ENCODE data around the gene GMDS. TPM values are rescaled to one million over a fixed set of nuclear protein-coding genes. Genes with fewer than 3 reads are reported as not detected.

GMDS gene
- total RNA-seq, 2 donors from 2014 or later = 25.4 to 29.5 TPM

DNA sequence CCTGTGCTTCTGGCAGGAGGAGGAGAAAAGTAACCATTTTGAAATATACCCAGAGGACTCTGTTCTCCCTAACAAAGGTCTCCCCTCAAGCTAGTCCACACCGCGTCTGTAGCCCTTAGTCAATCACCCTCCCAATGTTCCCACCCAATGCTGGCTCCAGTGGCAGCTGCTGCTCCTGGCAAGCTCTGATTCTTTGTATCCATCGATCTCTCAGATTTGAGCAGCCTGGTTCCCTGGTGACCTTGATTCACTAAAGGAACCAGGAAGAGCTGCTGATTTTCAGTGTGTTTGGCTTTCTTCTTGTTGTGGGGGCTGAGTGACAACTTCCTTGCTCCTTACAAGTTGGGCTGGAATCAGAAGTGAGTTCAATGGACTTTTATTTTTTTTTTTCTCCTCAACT lies 567.2 kb downstream of the GMDS start:
- no peaks in the 10 kb centered on the region for H3K9me3 ChIP-seq (ENCODE audit: control insufficient read depth, low read length)
- TF ChIP-seq, protein P1, sequence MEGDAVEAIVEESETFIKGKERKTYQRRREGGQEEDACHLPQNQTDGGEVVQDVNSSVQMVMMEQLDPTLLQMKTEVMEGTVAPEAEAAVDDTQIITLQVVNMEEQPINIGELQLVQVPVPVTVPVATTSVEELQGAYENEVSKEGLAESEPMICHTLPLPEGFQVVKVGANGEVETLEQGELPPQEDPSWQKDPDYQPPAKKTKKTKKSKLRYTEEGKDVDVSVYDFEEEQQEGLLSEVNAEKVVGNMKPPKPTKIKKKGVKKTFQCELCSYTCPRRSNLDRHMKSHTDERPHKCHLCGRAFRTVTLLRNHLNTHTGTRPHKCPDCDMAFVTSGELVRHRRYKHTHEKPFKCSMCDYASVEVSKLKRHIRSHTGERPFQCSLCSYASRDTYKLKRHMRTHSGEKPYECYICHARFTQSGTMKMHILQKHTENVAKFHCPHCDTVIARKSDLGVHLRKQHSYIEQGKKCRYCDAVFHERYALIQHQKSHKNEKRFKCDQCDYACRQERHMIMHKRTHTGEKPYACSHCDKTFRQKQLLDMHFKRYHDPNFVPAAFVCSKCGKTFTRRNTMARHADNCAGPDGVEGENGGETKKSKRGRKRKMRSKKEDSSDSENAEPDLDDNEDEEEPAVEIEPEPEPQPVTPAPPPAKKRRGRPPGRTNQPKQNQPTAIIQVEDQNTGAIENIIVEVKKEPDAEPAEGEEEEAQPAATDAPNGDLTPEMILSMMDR (conservative IDR thresholded peaks at IDR 0.05) = no peak
- Mint-ChIP-seq H3K4me3 (no peak overlapping the region), H3K36me3 (ENCODE audit: low read depth) (no peaks in the 10 kb centered on the region), H3K9me3 (no peaks in the 10 kb centered on the region), H3K27me3 (ENCODE audit: insufficient read depth) (peaks cover 2% of the 10 kb centered on the region), H3K27ac (no peak overlapping the region), H3K4me1 (no peaks in the 10 kb centered on the region)
- 37 to 43% methylated on average over 3 of the region's 3 CpGs for WGBS, 2 experiments (ENCODE audit: insufficient coverage in 1 of 2, insufficient read length in 1 of 2)
- H3K36me3 ChIP-seq (ENCODE audit: control insufficient read depth, insufficient read depth, low read length) = no peaks in the 10 kb centered on the region
- no peak overlapping the region for H3K27ac ChIP-seq (ENCODE audit: low read depth, low read length)
- H3K4me1 ChIP-seq (ENCODE audit: control insufficient read depth, insufficient read depth, low read length) = no peaks in the 10 kb centered on the region
- peak; percentile 62 for DNase-seq
- H3K9ac ChIP-seq (ENCODE audit: extremely low read depth, low read length, poor library complexity, severe bottlenecking) = no peak overlapping the region
- no peaks in the 10 kb centered on the region for H3K27me3 ChIP-seq (ENCODE audit: control insufficient read depth, insufficient read depth, low read length, poor library complexity, severe bottlenecking)
- H3K4me3 ChIP-seq (ENCODE audit: low read length) = no peak overlapping the region

DNA sequence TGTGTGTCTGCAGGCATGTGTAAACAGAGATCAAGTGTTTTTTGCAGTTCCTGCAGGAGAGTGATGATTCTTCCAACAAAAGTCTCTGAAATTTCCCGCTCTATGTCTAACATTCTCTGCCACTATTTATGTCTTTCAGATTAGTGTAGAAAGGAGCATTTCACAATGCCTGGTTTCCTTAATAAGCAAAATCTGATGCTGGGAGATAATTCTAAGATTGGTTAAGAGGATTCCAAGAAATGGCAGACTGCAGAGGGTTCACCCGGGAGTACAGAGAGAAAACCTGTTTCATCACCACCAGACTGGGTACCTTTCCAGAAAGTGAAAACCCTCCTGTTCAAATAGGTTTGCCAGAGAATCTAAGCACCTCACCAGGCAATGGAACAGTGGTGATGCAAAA lies 573.0 kb downstream of the GMDS start:
- H3K27ac ChIP-seq (ENCODE audit: low read depth, low read length) = no peak overlapping the region
- H3K4me1 ChIP-seq (ENCODE audit: control insufficient read depth, insufficient read depth, low read length) = peaks cover 7% of the 10 kb centered on the region
- no peak for DNase-seq
- TF ChIP-seq, protein P1 (conservative IDR thresholded peaks at IDR 0.05) = no peak
- H3K27ac Mint-ChIP-seq = no peak overlapping the region
- no peaks in the 10 kb centered on the region for H3K27me3 ChIP-seq (ENCODE audit: control insufficient read depth, insufficient read depth, low read length, poor library complexity, severe bottlenecking)
- 85 to 100% methylated on average over 1 to 2 of the region's 2 CpGs for WGBS, 2 experiments (ENCODE audit: insufficient coverage in 1 of 2, insufficient read length in 1 of 2)
- H3K4me1 Mint-ChIP-seq = peaks cover 7% of the 10 kb centered on the region
- no peaks in the 10 kb centered on the region for H3K36me3 Mint-ChIP-seq (ENCODE audit: low read depth)
- no peaks in the 10 kb centered on the region for H3K9me3 ChIP-seq (ENCODE audit: control insufficient read depth, low read length)
- no peak overlapping the region for H3K9ac ChIP-seq (ENCODE audit: extremely low read depth, low read length, poor library complexity, severe bottlenecking)
- no peaks in the 10 kb centered on the region for H3K36me3 ChIP-seq (ENCODE audit: control insufficient read depth, insufficient read depth, low read length)
- peaks cover 5% of the 10 kb centered on the region for H3K27me3 Mint-ChIP-seq (ENCODE audit: insufficient read depth)
- no peak overlapping the region for H3K4me3 ChIP-seq (ENCODE audit: low read length)
- H3K9me3 Mint-ChIP-seq = no peaks in the 10 kb centered on the region
- H3K4me3 Mint-ChIP-seq = no peak overlapping the region

DNA sequence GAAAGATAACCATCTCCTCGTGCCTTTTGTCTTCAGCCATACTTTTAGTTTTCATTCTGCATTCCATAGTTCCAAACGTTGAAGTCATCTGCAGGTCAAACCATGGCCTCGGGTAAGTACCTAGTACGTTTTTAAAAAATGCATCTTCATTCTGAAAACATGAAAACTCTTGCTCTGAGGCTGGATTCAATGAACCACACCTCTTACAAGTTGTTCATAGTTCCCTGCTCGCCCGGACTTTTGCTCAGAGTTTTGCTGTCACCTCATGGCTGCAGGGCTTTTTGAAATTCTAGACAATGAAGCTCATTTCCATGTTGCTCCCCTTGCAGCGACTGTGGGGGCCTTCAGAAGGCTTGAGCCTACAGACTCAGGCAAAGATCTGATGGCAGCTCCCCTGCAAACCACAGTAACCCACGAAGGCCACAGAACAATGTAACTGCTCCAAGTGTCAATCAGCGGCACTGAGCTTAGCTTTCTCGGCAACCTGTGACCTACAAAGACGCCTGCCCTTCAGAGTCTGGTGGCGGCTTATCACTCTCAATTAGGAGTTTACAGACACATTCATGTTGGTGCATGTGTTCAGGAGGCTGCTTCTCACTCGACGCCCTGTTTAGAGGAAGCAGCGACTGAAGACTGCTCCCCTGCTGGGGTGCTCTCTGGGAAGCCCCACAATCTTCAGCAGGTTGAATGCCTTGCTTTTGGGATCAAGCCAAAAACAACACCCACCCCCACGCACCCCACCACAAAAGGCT lies 574.5 kb downstream of the GMDS start:
- Mint-ChIP-seq H3K4me1 (peaks cover 12% of the 10 kb centered on the region), H3K27ac (no peak overlapping the region)
- 71 to 86% methylated on average over 14 to 16 of the region's 16 CpGs for WGBS, 2 experiments (ENCODE audit: insufficient coverage in 1 of 2, insufficient read length in 1 of 2)

More for the DNA sequence above, 574.5 kb downstream of the GMDS start:
- no peak for DNase-seq
- Histone ChIP-seq H3K4me1 (ENCODE audit: control insufficient read depth, insufficient read depth, low read length) (peaks cover 11% of the 10 kb centered on the region), H3K27me3 (ENCODE audit: control insufficient read depth, insufficient read depth, low read length, poor library complexity, severe bottlenecking) (no peaks in the 10 kb centered on the region), H3K36me3 (ENCODE audit: control insufficient read depth, insufficient read depth, low read length) (no peaks in the 10 kb centered on the region), H3K4me3 (ENCODE audit: low read length) (no peak overlapping the region), H3K27ac (ENCODE audit: low read depth, low read length) (peak overlapping the region; percentile 46), H3K9me3 (ENCODE audit: control insufficient read depth, low read length) (no peaks in the 10 kb centered on the region), H3K9ac (ENCODE audit: extremely low read depth, low read length, poor library complexity, severe bottlenecking) (no peak overlapping the region)
- Mint-ChIP-seq H3K9me3 (no peaks in the 10 kb centered on the region), H3K27me3 (ENCODE audit: insufficient read depth) (peaks cover 3% of the 10 kb centered on the region), H3K4me3 (no peak overlapping the region), H3K36me3 (ENCODE audit: low read depth) (no peaks in the 10 kb centered on the region)
- TF ChIP-seq, protein P1 (conservative IDR thresholded peaks at IDR 0.05) = no peak

Data from endodermal cell (in vitro differentiated cells).